ENCODE results near the gene FRMD4A. TPM values are rescaled to one million over a fixed set of nuclear protein-coding genes. Genes with fewer than 3 reads are reported as not detected.

The FRMD4A gene
- total and polyA plus RNA-seq, 7 donors, result 3.0 to 27.8 (median 14.4) TPM

DNA sequence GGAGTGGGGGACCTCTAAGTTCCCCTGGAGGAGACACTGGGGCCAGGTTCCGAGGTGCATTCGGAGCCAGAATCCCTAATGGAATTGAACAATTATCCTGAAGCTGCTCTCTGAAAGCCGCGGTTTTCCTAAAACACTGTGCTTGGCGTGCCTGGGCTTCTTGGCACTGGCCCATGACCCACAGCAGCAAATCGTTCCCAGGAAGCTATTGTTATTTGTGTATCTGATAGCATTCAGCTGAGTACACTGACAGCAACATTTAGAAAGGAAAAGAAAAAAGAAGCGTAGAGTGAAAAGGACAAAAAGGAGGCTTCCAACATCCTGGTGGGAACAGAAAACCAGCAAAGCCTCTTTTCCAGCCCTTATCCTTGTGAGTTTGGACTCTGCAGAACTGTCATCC, 339.8 kb downstream of the FRMD4A start:
- peak in 1 of 4 donors; percentile 4 for TF ChIP-seq POLR2AphosphoS5 (IDR thresholded peaks at IDR 0.05)
- TF ChIP-seq, protein P1, sequence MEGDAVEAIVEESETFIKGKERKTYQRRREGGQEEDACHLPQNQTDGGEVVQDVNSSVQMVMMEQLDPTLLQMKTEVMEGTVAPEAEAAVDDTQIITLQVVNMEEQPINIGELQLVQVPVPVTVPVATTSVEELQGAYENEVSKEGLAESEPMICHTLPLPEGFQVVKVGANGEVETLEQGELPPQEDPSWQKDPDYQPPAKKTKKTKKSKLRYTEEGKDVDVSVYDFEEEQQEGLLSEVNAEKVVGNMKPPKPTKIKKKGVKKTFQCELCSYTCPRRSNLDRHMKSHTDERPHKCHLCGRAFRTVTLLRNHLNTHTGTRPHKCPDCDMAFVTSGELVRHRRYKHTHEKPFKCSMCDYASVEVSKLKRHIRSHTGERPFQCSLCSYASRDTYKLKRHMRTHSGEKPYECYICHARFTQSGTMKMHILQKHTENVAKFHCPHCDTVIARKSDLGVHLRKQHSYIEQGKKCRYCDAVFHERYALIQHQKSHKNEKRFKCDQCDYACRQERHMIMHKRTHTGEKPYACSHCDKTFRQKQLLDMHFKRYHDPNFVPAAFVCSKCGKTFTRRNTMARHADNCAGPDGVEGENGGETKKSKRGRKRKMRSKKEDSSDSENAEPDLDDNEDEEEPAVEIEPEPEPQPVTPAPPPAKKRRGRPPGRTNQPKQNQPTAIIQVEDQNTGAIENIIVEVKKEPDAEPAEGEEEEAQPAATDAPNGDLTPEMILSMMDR (IDR thresholded peaks at IDR 0.05), result no peak
- peaks cover 0 to 28% (median 12%) of the 10 kb centered on the region in 4 donors for H3K4me1 ChIP-seq
- peak overlapping the region; percentile 53 to 74 (median 65) for H3K27ac ChIP-seq
- no peaks in the 10 kb centered on the region for H3K9me3 ChIP-seq
- no peaks in the 10 kb centered on the region for H3K36me3 ChIP-seq
- DNase-seq, result no peak
- H3K4me3 ChIP-seq, result peak overlapping the region in 1 of 4 donors; percentile 1
- WGBS, 2 donors, result 71% methylated on average over 7 of the region's 7 CpGs
- no peaks in the 10 kb centered on the region for H3K27me3 ChIP-seq
- intact Hi-C loops (cut with DNase I), result loop anchor here (5.0 kb wide), 1 partner anchor 46 kb away; no protein-coding TSS in a partner anchor

DNA sequence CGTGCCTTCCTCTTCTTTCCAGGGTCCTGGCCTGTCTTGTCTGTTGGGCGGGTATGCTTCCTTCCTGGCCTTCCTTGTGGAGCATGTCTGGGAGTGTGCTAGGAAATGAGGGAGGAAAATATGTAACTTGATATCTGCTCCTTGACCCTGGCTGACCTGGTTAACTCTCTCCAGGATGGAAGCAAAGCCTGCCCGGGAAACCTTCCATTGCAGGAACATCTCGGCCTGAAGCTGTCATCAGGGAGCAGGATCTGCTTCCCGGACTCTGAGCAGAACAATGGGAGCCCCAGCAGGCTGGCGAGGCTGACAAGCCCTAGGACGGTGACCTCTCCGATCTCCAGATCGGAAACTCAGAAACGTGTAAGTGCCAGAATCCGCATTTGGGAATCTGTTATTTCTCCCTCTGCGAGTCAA, 340.3 kb downstream of the FRMD4A start:
- H3K4me3 ChIP-seq, result no peak overlapping the region
- H3K27me3 ChIP-seq, result no peaks in the 10 kb centered on the region
- H3K36me3 ChIP-seq, result no peaks in the 10 kb centered on the region
- H3K9me3 ChIP-seq, result no peaks in the 10 kb centered on the region
- DNase-seq, result peak; percentile 70
- WGBS, 2 donors, result 63 to 66% methylated on average over 12 of the region's 12 CpGs
- H3K27ac ChIP-seq, result peak overlapping the region; percentile 53 to 74 (median 65)
- intact Hi-C loops (cut with DNase I), result loop anchor here (5.0 kb wide), 1 partner anchor 47 kb away; no protein-coding TSS in a partner anchor
- TF ChIP-seq POLR2AphosphoS5 (IDR thresholded peaks at IDR 0.05), result peak in 3 of 4 donors; percentile 12 to 42 (median 31)
- TF ChIP-seq POLR2A (IDR thresholded peaks at IDR 0.05), result no peak
- TF ChIP-seq, protein P1 (IDR thresholded peaks at IDR 0.05), result no peak
- TF ChIP-seq EP300 (IDR thresholded peaks at IDR 0.05), result no peak
- peaks cover 0 to 28% (median 12%) of the 10 kb centered on the region in 4 donors for H3K4me1 ChIP-seq

DNA sequence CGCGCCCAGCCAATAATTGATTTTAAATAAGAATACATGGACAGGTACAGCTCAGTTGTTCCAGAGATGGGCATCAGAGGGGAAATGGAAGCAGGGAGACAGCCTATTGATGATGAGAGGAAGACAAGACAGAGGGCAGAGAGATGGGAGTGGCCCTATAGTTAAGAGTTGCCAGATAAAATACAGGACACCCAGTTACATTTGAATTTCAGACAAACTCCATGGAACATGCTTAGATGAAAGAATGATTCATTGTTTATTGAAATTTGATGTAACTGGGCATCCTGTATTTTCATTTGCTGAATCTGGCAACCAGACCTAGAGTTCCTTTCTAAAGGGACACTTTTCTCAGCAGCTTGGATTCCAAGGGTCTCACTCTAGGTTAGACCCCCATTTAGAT, 341.1 kb downstream of the FRMD4A start:
- peak overlapping the region; percentile 53 to 74 (median 65) for H3K27ac ChIP-seq
- no peaks in the 10 kb centered on the region for H3K27me3 ChIP-seq
- H3K9me3 ChIP-seq, result no peaks in the 10 kb centered on the region
- TF ChIP-seq POLR2AphosphoS5 (IDR thresholded peaks at IDR 0.05) (no peak), POLR2A (IDR thresholded peaks at IDR 0.05) (no peak), EP300 (IDR thresholded peaks at IDR 0.05) (no peak)
- TF ChIP-seq, protein P1 (IDR thresholded peaks at IDR 0.05), result no peak
- H3K4me3 ChIP-seq, result no peak overlapping the region
- intact Hi-C loops (cut with DNase I), result loop anchor here (5.0 kb wide), 1 partner anchor 48 kb away; no protein-coding TSS in a partner anchor
- 97 to 99% methylated on average over 2 of the region's 2 CpGs for WGBS, 2 donors
- peaks cover 0 to 28% (median 12%) of the 10 kb centered on the region in 4 donors for H3K4me1 ChIP-seq
- H3K36me3 ChIP-seq, result no peaks in the 10 kb centered on the region
- DNase-seq, result no peak

DNA sequence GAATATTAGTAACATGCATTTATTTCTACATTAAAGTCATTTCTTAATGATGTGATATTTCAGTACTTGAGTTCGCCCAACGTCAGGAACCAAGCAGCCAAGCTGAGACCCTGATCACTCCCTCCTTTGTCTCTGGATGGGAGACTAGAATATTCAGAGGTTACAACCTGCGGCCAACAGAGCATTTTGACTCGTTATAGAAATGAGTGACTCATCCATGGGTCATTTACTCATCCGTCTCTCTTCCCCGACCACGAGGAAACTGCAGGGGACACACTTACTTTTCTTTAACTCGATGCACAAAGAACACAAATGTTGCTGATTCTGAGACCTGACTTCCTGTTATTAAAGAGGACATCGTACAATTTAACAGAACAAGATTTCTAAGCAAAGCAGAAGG, 343.3 kb downstream of the FRMD4A start:
- no peak for DNase-seq
- 51 to 55% methylated on average over 9 of the region's 9 CpGs for WGBS, 2 donors
- intact Hi-C loops (cut with DNase I), result no loop called here
- H3K9me3 ChIP-seq, result no peaks in the 10 kb centered on the region
- H3K27me3 ChIP-seq, result no peaks in the 10 kb centered on the region
- no peak for TF ChIP-seq POLR2A (IDR thresholded peaks at IDR 0.05)
- TF ChIP-seq EP300 (IDR thresholded peaks at IDR 0.05), result no peak
- TF ChIP-seq, protein P1 (IDR thresholded peaks at IDR 0.05), result no peak
- no peak for TF ChIP-seq POLR2AphosphoS5 (IDR thresholded peaks at IDR 0.05)
- no peaks in the 10 kb centered on the region for H3K36me3 ChIP-seq
- no peak overlapping the region for H3K4me3 ChIP-seq
- H3K4me1 ChIP-seq, result peaks cover 0 to 21% (median 10%) of the 10 kb centered on the region in 4 donors
- H3K27ac ChIP-seq, result peak overlapping the region in 1 of 4 donors; percentile 28
